GM18502 (cell line): ENCODE data around the gene RAVER1.
A peak's percentile ranks its signal among the peaks of the same experiment; 100 is the strongest.

Experiments
- ATAC-seq: cut with Tn5 transposase; IDR thresholded peaks from one replicate; pipeline ENCODE4 v1.9.1; 2021; ENCODE audit warnings: mild to moderate bottlenecking; ENCODE audit not compliant: unreplicated experiment, poor library complexity

Gene RAVER1

DNA sequence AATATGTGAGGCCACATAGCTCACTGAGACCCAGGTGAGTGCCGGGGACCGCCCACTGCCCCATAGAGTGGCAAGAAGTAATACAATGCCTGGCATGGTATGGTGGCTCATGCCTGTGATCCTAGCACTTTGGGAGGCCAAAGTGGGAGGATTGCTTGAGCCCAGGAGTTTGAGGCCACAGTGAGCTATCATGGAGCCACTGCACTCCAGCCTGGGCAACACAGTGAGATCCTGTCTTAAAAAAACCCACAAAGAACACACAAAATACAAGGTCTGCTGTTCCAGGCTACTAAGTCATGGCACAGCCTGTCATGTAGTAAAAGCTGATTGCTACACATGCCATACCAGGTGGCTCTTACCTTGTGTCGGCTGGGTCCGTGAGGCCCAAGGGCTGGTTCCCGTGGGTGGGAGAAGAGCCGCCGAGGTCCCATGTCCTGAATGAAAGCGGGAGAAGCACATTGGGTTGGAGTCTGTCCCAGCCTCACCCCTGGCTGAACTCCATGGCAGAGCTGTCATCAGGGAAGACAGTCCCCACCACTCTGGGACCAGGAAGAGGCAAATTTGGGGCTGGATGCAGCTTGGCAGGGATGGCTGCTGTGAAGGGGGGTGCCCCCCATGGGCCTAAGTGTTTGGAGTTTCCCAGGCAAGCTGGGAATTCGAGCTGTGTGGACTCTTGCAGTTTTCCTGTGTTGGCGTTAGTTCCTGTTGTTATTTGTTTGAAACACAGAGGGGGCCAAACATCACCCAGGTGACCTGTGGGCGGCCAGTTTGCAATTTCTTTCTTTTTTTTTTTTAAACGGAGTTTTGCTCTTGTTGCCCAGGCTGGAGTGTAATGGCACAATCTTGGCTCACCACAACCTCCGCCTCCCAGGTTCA is 14.3 kb downstream of the RAVER1 start:
- ATAC-seq, result no peak

DNA sequence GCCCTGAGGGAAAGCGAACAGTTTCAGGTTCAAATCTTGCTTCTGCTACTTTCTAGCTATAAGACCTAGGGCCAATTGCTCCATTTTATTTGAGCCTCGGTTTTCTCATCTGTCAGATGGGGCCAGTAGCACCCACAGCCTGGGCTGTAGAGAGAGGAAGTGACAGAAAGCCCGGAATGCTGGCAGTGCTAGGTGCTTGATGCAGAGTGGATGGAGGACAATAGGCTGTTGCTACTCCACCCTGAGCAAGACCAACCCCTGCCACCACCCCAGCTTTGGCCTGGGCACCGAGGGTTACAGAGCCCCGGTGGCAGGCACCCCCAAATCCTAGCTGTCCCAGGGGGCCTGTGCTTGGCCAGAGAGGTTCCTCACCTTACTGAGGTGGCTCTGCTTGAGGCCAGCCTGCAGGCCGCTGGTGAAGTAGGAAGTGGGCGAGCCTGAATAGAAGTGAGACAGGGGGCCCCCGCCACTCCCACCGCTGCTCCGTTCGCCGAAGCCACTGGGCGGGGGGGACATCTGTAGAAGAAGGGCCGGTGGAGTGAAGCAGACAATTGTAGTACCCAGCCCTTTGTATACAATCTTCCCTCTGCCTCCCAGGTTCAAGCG is 15.4 kb downstream of the RAVER1 start:
- no peak for ATAC-seq

DNA sequence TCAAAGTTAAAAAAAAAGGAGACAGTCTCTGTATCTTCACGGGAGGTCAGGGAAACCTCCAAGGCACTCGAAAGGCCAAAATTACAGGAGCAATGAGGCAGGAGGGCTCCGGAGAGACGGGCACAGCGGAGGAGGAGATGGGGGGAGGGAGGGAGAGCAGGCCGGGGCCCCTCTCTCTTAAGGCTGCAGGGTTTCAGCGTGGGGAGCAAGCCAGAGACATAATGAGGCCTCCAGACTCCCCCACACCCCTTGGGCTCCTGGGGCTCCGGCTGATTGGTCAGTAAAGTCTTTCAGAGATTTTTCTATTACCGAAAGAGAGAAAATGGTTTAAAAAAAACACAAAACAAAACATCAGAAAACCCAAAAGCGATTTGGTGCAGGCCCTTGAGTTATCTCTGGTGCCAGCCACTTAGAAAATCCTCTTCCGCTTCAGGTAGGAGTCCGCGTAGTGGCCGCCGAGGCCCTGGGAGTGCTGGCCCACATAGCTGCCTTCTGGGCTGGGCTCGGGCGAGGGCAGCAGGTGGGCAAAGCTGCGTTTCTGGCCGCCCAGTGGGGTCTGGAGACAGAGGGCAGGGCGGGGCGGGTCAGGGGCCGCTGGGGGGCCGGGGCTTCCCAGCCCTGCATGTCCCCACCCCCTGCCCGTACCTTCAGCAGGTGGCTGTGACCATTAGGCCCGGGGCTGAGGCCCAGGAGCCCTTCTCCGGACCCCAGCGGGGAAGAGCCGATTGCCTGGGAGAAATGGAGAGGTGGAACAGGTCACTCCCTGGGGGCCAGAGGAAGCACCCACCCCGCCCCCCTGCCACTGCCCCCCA is 16.1 kb downstream of the RAVER1 start:
- ATAC-seq, result no peak

DNA sequence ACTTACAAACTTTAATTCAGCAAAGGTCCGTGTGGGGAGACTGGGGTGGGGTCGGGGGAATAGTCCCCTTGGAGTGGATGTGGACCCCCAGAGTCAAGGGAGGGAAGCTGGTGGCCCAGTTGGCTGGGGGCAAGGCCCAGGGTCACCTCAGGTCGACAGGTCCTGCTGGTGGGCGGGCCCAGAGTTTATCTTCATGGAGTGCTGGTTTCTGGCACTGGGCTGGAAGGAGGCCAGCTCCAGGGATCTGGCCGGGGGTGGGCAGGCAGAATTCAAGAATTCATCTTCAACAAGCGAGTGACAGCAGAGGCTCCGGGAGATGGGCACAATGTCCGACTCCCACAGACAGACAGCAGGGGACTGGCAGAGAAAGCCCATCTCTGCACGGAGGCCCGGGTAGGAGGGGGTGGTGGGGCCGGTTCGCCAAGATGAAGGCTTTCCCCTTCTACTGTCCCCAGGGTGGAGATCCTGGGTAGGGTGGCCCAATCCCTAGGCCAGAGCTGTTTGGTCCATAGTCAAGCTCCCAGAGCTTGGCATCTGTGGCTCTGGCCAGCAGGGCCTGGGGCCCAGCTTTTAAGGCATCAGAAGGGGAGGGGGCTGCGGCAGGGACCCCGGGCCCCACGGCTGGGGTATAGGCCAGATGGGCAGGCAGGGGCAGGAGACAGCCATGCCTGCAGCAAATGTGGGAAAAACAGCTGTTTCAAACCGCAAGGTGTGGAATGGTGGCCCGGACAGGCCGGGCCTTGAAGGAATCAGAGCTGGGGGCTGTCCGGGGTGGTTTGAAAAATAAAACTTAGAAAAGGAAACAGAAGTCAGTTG is 16.9 kb downstream of the RAVER1 start:
- ATAC-seq, result peak; percentile 11

DNA sequence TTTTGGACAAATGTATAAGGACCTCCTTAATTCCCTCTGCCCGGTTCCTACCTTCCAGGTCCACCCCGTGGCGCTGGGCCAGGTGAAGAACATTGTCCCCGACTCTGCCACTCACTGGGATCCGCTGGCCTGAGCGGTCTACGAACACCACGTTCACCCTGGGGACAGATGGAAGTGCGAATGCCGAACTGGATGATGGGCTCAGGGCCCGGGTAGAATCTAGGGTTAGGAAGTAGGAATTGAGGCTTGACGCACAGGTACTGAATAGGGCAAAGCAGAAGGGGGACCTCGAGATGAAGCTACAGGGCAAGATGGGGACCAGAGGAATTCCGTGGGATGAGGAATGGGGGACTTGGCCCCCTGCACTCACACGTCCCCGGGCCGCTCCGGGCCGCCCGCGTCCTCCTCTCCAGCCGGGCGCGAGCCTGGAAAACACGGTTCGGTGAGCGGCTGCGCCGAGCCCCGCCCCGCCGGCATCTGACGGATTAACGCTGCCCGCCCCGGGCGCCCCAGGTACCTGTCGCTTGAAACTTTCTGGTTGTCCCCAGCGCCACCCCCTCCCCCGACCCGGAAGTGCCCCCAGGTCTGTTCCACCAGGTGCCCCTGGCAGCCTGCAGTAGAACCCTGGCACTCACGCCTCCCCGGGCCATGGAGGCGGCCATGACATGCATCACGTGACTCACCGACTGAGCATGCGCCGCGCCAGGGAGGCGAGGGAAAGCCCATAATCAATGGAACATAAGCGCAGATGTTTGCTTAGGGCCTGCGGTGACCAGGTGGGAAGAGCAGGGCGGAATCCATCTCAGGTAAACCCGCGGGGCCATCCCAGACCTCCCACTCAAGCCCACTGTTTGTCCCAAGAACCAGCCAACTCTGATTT is 17.8 kb downstream of the RAVER1 start, which contains the start of gene FDX2:
Gene FDX2 (minus strand): TSS at position 681 of the 880 bp plus-strand sequence. CDS start 19 bp downstream, at position 662.
- peak; percentile 66 for ATAC-seq

DNA sequence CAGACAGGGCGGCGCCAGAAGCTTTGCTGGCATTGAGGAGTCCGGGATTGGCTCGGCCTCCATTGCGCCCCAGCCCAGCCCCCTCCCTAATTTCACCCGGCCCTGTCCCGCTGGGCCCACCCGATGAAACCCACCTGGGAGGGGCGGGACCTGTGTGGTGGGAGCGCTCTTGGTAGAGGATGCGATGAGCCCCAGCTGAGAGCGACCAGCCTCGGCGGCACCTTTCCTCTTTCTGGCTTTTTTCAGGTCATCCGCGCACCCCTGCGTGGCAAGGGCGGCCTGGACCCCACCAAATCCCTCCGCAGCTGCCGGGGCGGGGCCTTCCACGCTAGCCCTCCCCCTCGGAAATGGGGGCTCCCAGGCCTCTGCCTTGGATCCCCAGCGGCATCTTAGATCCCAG is 23.9 kb downstream of the RAVER1 start, which contains the start of gene ZGLP1:
Gene ZGLP1 (minus strand): TSS at position 393 of the 400 bp plus-strand sequence.
- no peak for ATAC-seq

DNA sequence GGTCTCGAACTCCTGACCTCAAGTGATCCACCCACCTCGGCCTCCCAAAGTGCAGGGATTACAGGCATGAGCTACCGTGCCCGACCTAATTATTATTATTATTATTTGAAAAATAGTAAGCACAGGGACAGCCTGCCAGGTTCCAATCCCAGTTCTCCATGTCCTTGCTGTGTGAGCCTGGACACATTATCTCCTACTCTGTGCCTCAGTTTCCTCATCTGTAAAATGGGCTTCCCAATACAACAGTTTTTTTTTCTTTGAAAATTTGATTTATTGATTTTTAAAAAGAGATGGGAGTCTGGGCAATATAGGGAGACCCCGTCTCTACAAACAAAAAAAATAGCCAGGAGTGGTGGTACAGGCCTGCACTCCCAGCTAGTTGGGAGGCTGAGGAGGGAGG is 27.0 kb downstream of the RAVER1 start:
- no peak for ATAC-seq

DNA sequence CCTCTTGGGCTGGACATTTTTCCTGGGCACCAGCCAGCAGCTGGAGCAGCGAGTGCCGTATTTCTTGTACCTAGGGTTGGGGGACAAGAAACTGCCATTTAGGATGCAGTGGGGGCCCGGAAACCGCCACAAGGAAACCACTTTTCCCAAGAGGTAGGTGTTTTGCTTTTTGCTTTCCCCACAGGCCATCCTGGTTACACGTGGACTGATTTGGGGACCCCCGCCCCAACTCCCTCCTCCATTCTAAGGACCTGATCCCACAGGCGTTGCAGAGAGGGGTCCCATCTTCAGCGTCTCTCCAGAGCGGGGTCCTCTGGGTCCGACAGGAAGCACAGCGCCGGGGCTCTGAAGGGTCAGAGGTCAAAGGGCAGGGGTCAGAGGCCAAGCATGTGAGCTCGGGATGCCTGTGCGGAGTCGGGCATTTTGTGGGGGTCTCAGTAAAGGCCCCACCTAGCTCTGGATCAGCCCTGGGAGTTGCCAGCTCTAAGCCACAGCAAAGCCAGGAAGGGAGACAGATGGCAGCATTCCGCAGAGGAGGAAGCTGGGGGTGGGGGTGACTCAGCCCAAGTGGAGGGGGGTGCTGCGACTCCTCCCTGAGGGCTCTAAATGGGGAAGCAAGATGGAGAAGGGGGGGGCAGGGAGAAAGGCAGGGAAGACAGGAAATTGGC is 28.1 kb downstream of the RAVER1 start:
- ATAC-seq, result no peak

DNA sequence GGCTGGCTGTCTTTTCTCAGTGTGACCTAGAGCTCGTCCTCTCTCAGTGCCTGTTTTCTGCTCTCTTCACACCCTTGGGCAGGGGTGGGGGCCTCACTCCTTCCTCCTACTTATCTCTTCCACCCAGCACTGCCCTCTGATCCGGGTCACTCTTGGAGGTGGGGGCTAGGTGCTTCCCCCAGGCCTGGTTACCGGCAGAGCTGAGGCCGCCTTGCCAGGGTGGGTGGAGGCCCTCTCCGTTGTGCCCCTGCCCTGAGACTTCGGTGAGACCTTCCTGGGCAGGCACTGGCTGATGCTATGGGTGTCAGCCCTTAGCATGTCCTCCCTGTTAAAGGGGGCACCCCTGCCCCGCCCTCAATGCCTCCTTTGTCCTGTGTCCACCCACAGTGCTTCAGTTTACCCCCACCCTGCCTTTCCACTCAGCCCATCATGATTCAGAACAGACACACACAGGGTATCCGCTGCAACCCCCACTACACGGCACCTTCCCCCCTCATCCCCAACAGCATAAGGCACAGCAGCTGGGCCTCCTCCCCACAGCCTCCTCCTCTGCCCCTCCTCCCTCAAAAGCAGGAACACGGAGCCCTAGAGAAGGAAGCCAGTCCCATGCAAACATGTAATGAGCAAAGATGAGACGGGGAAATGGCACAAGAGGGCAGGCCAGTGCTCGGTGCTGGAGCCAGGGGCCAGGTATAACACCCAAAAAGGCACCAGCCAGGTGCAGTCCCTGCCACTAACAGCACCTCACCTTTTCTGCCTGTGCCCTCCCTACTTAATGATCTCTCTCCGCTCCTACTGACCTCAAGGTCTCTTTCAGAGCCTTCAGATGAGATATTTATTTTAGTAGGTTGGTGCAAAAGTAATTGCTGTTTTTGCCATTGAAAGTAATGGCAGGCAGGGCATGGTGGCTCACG is 33.5 kb downstream of the RAVER1 start:
- ATAC-seq, result no peak

DNA sequence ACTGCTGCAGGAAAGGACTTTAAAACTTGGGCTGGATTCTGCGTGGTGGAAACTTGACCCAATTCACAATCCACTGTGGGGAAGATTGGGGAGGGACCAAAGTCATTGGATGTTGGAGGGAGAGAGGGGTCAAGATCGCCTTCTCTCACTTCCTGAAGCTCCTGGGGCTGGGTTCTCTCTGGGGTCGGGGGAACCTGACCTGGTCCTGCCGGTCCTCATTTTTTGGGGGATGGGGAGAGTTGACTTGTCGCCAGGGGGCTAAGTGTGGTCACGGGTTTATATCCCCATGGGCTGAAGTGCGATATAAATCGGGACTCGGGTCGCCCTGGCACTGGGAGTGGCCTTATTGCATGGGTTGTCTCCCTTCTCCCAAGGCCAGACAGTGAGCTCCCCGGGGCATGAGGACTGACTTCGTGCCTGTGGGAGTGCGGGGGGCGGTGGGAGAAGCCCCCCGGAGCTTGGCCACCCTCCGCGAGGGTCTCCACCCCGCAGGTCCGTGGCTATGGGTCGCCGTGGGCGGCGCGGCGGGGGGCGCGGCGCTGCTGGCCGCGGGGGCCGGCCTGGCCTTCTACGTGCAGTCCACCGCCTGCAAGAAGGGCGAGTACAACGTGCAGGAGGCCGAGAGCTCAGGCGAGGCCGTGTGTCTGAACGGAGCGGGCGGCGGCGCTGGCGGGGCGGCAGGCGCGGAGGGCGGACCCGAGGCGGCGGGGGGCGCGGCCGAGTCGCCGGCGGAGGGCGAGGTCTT is 37.3 kb downstream of the RAVER1 start:
- ATAC-seq, result no peak

DNA sequence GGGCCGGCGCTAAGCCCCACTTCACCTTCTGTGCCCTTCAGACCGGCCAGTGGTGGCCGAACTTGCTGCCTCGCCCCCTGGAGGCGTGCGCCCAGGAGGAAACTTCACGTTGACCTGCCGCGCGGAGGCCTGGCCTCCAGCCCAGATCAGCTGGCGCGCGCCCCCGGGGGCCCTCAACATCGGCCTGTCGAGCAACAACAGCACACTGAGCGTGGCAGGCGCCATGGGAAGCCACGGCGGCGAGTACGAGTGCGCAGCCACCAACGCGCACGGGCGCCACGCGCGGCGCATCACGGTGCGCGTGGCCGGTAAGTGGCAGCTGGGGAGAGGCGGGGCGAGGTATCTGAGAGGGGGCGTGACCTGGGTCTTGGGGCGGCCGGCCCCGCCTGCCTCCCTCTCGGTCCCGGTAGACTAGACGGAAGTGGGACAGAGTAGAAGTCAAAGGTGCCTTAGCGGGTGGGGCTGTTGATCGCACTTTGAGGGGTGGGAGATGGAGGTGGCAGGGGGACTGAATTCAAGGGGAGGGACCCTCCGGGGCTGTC is 38.0 kb downstream of the RAVER1 start:
- ATAC-seq, result peak; percentile 52

DNA sequence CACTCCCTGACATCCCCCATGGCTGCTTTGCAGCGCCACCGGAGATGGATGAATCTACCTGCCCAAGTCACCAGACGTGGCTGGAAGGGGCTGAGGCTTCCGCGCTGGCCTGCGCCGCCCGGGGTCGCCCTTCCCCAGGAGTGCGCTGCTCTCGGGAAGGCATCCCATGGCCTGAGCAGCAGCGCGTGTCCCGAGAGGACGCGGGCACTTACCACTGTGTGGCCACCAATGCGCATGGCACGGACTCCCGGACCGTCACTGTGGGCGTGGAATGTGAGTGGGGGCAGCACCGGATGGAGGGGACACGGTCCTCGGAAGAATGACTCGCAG is 39.0 kb downstream of the RAVER1 start:
- ATAC-seq, result no peak

DNA sequence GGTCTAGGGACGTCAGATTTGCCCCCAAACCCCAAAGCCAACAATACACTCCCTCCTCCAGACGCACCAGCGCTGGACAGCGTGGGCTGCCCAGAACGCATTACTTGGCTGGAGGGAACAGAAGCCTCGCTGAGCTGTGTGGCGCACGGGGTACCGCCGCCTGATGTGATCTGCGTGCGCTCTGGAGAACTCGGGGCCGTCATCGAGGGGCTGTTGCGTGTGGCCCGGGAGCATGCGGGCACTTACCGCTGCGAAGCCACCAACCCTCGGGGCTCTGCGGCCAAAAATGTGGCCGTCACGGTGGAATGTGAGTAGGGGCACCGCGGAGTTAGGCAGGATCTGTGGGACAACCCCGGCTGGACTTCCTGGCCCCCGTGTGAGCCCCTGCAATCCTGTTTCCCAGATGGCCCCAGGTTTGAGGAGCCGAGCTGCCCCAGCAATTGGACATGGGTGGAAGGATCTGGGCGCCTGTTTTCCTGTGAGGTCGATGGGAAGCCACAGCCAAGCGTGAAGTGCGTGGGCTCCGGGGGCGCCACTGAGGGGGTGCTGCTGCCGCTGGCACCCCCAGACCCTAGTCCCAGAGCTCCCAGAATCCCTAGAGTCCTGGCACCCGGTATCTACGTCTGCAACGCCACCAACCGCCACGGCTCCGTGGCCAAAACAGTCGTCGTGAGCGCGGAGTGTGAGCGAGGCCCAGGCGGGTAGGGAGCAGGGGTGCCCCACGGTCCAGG is 39.5 kb downstream of the RAVER1 start:
- ATAC-seq, result no peak

DNA sequence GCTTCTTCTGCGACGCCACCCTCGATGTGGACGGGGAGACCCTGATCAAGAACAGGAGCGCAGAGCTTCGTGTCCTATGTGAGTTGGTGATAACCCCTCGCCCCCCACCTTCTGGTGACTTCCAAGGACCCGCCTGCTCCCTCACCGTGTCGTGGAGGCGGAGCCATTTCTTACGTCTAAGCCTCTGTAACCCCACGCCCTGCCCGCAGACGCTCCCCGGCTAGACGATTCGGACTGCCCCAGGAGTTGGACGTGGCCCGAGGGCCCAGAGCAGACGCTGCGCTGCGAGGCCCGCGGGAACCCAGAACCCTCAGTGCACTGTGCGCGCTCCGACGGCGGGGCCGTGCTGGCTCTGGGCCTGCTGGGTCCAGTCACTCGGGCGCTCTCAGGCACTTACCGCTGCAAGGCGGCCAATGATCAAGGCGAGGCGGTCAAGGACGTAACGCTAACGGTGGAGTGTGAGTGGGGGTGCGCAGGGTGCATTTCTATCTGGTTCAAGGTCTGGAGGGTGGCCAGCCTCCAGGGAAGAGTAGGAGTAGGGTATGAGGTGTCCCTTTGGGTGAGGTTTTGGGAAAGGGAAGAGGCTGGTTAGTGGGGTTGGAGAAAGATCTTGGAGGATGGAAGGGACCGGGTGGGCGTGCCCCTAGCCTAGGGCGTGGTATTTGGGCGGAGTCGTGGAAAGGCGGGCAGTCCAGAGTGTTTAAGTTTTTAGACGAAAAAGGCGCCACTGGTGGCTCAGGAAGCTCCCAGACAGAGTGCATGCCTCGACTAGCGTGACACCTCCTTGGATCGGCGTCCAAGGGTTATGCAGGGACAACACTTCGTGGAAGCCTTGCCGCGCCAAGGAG is 40.3 kb downstream of the RAVER1 start:
- ATAC-seq, result no peak

DNA sequence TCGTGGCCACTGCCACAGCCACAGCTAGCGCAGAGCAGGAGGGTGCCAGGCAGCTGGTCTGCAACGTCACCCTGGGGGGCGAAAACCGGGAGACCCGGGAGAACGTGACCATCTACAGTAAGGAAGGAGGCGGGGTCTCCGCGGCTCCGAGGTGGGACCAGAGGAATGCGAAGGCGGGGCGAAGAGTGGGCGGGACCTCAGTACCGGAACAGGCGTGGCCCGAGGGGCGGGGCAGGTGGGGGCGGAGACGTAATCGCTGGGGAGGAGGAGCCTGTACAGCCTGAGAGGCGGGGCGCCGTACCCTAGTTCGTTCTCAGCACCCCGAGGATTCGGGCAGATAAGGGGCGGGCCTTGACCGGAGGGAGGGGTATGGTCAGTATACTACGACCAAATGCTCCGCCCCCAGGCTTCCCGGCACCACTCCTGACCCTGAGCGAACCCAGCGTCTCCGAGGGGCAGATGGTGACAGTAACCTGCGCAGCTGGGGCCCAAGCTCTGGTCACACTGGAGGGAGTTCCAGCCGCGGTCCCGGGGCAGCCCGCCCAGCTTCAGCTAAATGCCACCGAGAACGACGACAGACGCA is 41.0 kb downstream of the RAVER1 start:
- no peak for ATAC-seq
